NCI-H526 (cell line): ENCODE measurements around the gene FAM149B1.
"Not testable (repeated sequence)": the region's sequence is repeated elsewhere in the genome, so short reads cannot be mapped to it uniquely, and the experiment has no call there.

Experiments
- DNase-seq, 2 experiments: peaks; one replicate each; lab custom pipeline; 2025; lab: John Stamatoyannopoulos, UW

FAM149B1 gene

DNA sequence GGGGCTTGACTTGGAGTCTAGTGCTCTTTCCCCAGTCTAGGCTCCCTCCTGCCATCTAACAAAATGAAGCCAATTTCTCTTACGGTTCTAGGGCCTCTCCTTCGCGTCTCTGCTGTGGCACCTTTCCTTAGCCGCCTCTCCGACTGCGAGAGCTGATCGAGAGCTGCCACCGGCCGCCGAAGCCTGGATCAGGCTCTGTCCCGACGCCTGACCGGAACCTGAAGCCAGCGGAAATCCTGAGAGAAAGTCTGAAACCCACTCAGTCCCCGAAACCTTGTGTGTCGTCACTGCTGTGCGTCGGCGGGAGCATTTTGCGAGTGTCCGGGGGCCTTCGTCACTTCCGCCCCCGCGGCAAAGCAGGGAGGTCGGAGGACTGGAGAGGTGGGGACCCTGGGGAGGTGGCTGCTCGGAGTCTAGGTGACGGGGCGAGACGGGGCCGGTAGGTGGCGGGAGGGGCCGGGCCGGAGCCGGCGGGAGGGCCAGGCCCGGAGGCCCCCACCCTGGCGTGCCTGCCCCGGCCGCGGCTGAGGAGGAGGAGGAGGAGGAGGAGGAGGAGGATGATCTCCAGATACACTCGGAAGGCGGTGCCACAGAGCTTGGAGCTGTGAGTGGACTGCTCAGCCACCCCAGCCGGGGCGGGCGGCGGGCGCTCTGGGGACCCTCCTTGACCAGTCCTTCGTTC is at the start of gene FAM149B1, which contains the start of gene ECD:
Gene FAM149B1 (plus strand): TSS at position 337 of the 682 bp plus-strand sequence. CDS start 221 bp downstream, at position 558.
Gene ECD (minus strand): TSS at position 226 of the 682 bp plus-strand sequence. CDS start 4,071 bp downstream, outside the sequence.
- peak; percentile 79 to 91 for DNase-seq

DNA sequence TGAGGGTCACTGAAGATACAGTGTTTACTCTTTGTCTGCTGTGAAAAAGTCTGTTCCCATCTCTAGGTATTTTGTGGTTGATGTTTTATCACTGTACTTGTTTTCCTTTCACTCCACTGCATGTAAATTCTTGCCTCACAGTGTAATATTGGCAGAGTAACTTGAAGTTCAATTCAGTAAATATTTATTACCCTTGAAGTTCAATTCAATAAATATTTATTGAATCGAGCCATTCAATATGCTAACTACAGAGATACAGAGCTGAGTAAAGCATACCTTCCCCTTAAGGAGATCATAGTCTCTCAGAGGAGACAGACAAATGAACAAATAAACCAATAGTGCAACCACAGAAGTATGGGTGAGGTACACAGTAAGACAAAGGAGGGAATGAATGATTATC is 48.5 kb upstream of the FAM149B1 start:
- no peak for DNase-seq

DNA sequence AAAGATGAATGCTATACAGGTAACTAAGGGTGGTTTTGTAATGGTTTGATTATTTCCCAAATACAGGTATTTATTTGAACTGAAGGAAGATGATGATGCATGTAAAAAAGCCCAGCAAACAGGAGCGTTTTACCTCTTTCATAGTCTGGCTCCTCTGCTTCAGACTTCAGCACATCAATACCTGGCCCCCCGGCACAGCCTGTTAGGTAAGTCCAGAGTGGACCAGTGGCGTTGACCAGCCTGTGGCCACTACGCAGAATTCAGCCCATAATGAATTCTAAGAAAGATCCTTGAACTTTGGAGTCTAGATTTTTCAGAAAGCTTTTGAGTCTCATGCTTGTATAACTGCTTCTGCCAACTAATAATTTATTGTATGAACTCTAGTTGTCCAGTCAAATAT is 48.0 kb upstream of the FAM149B1 start:
- no peak for DNase-seq

DNA sequence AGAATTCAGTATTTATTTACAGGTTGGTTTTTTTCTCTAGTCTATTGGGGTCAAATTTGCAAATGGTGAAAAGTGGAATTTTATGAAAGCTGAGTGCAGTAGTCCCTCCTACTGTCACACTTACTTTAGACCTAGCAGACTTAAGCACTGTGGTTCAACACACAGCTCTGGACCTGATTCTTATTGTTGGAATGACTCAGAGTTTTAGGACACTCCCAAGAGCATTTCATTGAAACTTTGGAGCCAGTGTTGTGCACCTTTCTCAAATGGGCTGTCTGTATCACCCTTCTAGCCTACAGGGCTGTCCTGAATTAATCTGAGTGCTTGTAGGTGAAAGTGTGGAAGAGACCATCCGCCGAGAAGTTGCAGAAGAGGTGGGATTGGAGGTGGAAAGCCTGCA is 41.6 kb upstream of the FAM149B1 start:
- DNase-seq, result no peak

DNA sequence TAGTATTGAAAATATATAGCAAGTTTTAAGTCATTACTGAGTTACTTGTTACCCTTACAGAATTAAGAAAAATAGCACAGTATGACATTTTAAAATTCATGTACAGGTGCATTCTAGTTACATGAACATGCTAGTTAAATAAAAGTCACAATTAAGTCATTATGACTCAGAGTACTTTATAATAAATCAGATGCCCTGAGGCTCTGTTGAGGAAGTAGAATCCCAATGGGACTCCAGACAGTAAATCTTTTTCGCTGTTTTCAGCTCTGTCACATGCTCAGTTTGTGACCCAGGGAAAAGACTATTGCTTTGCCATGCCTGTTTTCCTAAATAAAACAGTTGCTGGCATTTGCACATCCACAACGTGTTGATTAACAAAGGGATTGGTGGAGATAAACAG is 36.6 kb upstream of the FAM149B1 start:
- no peak for DNase-seq

DNA sequence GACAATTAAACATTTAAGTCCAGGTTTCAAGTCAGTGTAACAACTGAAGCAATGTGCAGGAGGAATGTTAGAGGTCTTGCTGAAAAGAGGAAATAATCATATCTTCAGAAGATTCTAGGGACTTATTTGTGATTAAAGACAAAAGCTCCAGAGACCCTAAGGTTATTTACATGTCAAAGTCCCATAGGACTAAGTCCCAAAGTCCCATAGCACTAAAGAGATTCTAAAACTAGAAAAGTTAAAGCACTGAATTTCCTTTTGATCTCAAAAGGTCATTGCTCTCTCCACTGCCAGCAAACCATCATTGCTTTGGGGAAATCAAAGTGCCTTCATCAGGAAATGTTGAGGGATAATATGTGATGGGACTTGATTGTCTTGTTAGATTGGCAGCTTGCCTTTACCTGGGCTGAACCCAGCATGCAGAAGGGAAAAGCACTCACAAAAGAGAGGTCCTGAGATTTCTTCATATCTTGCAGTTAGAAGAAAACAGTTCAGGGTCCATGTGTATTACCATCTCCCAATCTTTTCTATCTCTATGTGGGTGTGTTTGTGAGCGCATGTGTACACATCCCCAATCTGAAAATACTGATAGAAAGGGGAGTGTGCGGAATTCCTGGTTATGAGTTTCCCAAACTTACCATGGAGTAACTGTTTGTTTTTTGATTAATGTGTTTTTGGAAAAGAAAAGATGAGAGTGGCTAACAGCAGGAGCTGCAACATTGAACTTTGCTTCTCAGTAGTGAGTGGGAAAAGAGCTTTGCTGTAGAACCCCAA is 35.8 kb upstream of the FAM149B1 start:
- no peak for DNase-seq

DNA sequence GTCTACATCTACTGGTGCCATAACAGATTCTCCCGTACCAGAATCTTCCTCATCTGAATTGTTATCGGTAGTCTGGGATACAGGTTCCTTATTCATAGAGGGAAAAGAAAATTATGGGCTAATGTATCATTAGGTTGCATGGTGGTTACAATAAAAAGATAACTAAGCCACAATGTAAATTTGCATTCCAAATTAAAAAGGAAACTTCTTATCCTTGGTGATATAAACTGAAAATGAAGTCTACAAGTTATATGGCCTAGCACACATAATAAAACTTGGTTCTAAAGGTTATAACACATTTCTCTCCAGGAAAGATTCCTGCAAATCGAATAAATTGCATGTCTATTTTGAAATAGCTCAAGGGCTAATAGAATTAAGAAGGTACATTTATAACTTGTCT is 33.2 kb upstream of the FAM149B1 start:
- no peak for DNase-seq

DNA sequence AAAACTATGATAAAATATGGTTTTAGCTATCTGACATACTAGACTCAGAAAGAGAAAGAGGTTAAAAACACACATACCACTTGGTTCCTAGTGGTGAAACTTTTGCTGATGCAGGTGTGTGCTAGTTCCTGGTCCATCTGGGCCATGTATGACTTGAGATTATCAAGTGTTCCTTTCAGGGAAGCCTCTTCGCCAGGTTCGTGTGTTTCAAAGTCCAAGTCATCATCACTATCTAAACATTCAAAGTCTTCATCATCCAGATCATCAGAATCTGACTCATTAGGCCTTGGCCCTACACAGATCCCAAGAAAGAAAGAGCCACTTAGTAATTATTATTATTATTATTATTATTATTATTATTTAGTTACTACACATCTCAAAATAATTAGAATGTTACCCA is 31.3 kb upstream of the FAM149B1 start:
- DNase-seq, result no peak

DNA sequence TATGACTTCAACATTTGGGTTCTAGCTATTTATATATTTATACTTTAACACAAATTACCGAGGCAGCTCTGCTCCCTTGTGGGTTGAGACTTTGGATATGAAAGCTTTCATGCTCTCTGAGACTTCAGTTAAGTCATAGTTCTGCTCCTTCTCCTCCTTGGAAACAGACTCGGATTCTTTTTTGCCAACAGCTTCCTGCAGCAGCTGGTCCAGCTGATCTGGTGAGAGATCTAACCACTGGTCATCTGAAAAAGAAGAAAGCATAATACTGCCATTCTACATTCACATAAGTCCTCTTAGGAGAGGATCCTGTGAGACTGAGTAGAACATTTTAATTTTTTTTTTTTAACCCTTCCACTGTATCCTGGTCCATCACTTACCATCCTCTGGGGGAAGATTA is 28.7 kb upstream of the FAM149B1 start:
- no peak for DNase-seq

DNA sequence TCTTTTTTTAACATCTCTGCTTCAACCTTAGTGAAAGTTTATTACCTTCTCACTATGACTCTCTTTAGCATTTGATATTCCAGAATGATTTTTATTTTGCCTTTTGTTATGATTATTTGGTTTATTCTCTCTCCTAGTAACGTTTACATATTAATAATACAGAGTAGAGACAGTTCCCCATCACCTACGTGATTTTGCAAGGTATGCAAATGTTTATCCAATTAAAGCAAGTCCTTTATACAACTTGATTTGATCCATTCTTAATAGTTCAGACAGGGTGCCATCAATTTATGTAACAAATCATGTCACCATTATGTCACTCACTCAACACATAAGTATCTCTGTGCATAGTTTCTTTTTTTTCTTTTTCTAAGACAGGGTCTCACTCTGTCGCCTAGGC is 26.3 kb upstream of the FAM149B1 start:
- no peak for DNase-seq

DNA sequence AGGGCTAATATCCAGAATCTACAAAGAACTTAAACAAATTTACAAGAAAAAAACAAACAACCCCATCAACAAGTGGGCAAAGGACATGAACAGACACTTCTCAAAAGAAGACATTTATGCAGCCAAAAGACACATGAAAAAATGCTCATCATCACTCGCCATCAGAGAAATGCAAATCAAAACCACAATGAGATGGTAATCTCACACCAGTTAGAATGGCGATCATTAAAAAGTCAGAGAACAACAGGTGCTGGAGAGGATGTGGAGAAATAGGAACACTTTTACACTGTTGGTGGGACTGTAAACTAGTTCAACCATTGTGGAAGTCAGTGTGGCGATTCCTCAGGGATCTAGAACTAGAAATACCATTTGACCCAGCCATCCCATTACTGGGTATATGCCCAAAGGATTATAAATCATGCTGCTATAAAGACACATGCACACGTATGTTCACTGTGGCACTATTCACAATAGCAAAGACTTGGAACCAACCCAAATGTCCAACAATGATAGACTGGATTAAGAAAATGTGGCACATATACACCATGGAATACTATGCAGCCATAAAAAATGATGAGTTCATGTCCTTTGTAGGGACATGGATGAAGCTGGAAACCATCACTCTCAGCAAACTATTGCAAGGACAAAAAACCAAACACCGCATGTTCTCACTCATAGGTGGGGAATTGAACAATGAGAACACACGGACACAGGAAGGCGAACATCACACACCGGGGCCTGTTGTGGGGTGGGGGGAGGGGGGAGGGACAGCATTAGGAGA is 17.1 kb upstream of the FAM149B1 start:
- DNase-seq, result not testable (repeated sequence)

DNA sequence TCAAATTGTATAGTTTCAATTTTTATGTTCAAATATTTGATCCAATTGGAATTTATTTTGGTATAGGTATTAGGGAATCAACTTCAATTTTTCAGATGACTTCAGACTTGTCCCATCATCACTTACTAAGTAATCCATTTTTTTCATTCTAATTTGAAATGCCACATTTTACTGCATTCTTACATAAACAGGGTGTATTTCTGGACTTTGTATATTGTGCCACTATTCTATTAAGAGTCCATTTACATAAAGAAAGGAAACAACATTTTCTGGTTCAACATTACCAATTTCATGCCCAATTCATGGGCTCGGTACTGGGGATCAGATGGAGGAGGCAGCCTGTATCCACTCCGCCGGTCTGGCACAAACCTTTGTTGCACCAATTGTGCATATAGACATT is 15.9 kb upstream of the FAM149B1 start:
- DNase-seq, result no peak

DNA sequence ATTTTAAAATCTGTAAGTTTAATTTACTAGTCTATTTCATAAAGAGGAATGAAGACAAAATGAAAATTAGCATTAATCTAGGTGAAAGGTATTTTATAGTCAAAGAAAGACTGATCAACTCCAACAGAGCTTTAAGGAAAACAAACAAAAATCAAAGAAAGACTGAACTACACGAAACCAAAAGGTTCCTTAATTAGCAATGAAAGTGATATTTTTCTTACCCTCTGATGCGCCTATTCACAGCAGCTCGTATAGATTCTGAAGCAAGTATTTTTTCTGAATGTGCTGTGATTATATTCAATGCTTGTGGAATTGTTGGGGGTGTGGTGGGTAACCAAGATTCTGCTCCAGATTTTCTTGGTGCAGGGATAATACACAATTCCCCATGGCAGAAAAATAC is 11.9 kb upstream of the FAM149B1 start:
- DNase-seq, result no peak

DNA sequence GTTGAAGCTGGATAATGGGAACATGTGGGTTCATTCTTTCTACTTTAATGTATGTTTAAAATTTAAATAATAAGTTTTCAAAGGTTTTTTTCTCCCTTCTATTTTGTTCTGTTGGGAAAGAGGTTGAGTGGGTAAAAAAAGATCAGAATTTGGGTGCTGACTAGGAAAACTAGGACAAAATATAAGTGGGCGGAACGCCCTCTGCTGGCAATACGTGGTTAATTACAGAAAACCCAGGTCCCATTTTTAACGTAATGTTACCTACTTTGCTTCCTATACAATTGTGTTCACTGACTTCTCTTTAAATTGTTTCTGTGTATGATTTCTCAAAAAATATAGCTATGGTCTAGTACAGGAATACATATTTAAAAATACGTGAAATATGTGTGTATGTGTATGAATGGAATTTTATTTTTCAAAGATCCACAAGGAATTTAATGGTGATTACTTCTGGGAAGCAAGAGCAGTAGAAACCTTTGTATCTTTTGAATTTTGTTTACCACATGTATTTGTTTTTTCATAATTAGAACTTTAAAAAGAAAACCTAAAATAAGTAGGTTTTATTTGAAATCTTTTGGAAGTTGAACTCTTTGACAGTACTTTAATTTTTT is 8.8 kb upstream of the FAM149B1 start:
- DNase-seq, result peak in 1 of 2 experiments; percentile 33

DNA sequence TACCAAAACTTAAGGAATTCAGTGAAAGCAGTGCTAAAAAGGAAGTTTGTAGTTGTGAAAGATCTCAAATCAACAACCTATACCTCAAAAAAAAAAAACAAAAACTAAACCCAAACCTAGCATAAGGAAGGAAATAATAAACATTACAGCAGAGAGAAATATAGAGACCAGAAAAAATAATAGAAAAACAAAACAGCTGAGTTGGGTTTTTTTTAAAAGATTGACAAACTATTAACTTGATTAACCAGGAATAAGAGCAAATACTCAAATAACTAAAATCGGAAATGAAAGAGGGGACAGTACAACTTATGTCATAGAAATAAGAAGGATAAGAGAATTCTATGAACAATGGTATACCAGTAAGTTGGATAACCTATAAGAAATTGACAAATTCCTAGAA is 6.8 kb upstream of the FAM149B1 start:
- no peak for DNase-seq

DNA sequence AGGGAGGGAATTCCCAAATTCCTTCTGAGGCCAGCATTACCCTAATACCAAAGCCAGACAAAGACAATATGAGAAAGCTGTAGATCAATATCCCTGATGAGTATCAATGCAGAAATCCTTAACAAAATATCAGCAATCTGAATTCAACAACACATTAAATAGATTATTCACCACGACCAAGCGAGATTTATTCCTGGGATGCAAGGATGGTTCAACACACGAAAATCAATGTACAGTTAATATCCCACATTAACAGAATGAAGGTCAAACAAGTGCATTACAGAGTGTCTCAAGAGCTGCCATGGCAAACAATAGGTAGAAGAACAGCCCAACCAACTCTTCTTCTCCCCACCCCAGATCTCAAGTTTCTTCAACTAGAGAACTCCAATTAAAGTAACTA is 6.3 kb upstream of the FAM149B1 start:
- no peak for DNase-seq

DNA sequence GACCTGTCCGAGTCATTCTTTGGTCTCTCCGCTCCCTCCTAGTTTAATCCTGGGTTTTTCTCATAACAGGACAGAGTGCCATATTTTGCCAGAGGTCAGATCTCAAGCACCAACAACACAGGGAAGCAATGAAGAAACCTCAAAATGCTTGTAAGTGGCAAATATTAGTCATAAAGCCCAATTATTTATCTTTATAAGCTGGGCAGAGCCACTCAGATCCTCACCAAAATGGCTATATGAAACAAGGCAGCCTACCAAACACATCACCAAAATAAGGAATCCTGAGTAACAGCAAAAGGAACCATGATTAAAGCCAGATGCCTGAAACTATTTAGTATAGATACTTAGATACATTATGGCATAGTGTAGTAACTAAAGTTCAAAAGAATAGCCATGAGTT is 4.8 kb upstream of the FAM149B1 start:
- no peak for DNase-seq

DNA sequence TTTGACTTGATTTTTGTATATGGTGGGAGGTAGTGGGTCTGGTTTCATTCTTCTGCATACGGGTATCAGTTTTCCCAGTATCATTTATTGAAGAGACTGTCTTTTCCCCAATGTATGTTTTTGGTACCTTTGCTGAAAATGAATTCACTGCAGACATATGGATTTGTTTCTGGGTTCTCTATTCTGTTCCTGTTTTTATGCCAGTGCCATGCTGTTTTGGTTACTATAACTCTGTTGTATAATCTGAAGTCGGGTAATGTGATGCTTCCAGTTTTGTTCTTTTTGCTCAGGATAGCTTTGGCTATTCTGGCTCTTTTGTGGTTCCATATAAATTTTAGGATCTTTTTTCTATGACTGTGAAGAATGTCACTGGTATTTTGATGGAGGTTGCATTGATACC is 947 bp upstream of the FAM149B1 start:
- DNase-seq, result no peak

DNA sequence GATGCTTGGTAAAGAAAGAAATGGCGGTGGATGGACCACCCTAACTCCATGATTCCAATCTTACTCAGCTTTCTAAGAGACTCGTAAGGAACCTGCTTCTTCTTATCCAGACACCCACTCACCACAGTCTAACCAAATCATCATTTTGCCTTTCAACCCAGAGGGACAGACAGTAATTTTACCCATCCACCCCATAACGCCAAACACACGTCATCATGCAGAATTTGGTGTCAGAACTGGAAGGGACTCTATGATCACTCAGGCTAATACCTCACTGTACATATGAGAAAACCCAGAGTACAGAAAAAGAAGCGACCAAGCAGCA is 499 bp upstream of the FAM149B1 start:
- DNase-seq, result peak in 1 of 2 experiments; percentile 13

DNA sequence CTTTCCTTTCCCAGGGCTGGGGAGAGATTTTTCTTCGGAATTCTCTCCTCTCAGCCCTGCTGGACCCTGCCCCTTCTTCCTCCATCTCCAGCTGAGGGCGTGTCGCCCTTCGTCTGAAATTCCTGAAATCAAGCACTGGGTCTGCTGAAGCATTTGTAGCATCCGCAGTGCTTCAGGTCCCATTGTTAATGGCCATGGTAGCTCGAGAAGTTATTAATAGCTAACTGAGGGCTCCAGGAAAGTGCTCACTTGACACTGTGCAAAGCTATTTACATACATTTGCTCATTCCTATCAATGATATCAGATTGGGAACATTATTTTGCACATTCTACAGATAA is 515 bp downstream of the FAM149B1 start:
- DNase-seq, result peak; percentile 8 to 42

DNA sequence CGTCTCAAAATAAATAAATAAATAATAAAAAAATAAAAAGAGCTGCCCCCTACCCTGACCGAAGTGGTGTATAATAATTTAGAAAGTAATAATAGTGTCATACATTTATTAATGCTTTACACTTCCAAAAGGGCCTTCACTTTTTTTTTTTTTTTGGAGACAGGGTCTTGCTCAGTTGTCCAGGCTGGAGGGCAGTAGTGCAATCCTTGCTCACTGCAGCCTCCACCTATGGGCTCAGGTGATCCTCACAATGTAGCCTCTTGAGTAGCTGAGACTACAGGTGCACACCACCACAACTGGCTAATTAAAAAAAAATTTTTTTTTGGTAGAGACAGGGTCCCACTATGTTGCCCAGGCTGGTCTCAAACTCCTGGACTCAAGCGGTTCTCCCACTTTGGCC is 1.4 kb downstream of the FAM149B1 start:
- DNase-seq, result no peak

DNA sequence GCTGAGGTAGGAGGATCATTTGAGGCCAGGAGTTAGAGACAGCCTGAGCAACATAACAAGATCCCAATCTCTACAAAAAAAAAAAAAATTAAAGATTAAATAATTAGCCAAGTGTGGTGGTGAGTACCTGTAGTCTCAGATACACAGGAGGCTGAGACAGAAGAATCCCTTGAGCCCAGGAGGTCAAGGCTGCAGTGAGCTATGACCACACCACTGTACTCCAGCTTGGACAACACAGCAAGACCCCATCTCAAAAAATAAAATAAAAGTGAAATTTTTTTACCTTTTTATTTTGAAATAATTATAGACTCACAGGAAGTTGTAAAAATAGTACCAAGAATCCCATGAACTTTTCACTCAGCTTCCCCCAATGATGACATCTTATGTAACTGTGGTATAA is 4.9 kb downstream of the FAM149B1 start:
- no peak for DNase-seq
